ENCODE data around the gene CNPPD1. TPM values are rescaled to one million over a fixed set of nuclear protein-coding genes. Genes with fewer than 3 reads are reported as not detected.

Gene CNPPD1
- total and polyA plus RNA-seq, 5 donors: 40.0 to 53.1 (median 45.1) TPM

DNA sequence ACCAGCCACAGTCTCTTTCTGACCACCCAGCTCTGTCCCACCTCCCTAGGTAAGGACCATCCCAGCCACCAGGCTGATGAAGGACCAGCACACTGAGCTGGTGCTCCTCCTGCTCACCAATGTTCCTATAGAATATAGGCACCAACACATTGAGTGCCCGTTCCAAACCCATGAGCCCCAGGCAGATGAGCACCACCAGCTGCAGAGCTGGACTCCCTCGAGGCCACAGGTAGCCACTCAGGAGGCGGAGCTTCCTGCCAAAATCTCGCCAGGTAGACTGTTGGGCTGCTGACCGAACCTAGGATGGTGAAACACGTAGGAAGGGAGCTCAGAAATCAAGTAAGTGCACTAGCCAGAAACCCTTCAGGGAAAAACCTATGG is 39.8 kb upstream of the CNPPD1 start:
- H3K27ac ChIP-seq (ENCODE audit: low read length): no peak overlapping the region
- no peak overlapping the region for H3K4me3 ChIP-seq (ENCODE audit: low read length)
- ATAC-seq (no peak), DNase-seq (no peak)
- H3K27me3 ChIP-seq (ENCODE audit: control insufficient read depth, insufficient read depth): no peaks in the 10 kb centered on the region
- intact Hi-C loops (cut with DNase I): no loop called here
- 91% methylated on average over 6 of the region's 6 CpGs for WGBS
- H3K4me1 ChIP-seq (ENCODE audit: control insufficient read depth, insufficient read depth, low read length): peaks cover 6% of the 10 kb centered on the region
- H3K9me3 ChIP-seq (ENCODE audit: control insufficient read depth, low read length): no peaks in the 10 kb centered on the region

- Histone ChIP-seq H3K9me3 (ENCODE audit: control insufficient read depth, low read length) (no peaks in the 10 kb centered on the region), H3K27ac (ENCODE audit: low read length) (no peak overlapping the region), H3K4me3 (ENCODE audit: low read length) (no peak overlapping the region), H3K27me3 (ENCODE audit: control insufficient read depth, insufficient read depth) (no peaks in the 10 kb centered on the region), H3K4me1 (ENCODE audit: control insufficient read depth, insufficient read depth, low read length) (peaks cover 6% of the 10 kb centered on the region)
- WGBS: 94% methylated on average over 27 of the region's 27 CpGs
- DNase-seq (peak in 2 of 3 donors; percentile 60 to 62), ATAC-seq (no peak)
- intact Hi-C loops (cut with DNase I): no loop called here
Measured at GRCh38 chr2:219215871-219216534, 39.3 kb upstream of the CNPPD1 start.

GRCh38 chr2:219214786-219215185 is 38.1 kb upstream of the CNPPD1 start:
- no peak overlapping the region for H3K4me3 ChIP-seq (ENCODE audit: low read length)
- 85% methylated on average over 6 of the region's 6 CpGs for WGBS
- H3K27ac ChIP-seq (ENCODE audit: low read length): no peak overlapping the region
- peaks cover 5% of the 10 kb centered on the region for H3K4me1 ChIP-seq (ENCODE audit: control insufficient read depth, insufficient read depth, low read length)
- H3K9me3 ChIP-seq (ENCODE audit: control insufficient read depth, low read length): no peaks in the 10 kb centered on the region
- no peak for ATAC-seq
- intact Hi-C loops (cut with DNase I): loop anchor here in 1 of 4 donors (5.0 kb wide), 1 partner anchor 37 kb away; the partner anchor contains the start of genes CNPPD1 and RETREG2
- DNase-seq: no peak
- H3K27me3 ChIP-seq (ENCODE audit: control insufficient read depth, insufficient read depth): no peaks in the 10 kb centered on the region

GRCh38 chr2:219214141-219214540 is 37.4 kb upstream of the CNPPD1 start:
- Histone ChIP-seq H3K9me3 (ENCODE audit: control insufficient read depth, low read length) (no peaks in the 10 kb centered on the region), H3K4me1 (ENCODE audit: control insufficient read depth, insufficient read depth, low read length) (no peaks in the 10 kb centered on the region), H3K4me3 (ENCODE audit: low read length) (no peak overlapping the region), H3K27ac (ENCODE audit: low read length) (no peak overlapping the region), H3K27me3 (ENCODE audit: control insufficient read depth, insufficient read depth) (no peaks in the 10 kb centered on the region)
- no peak for ATAC-seq
- intact Hi-C loops (cut with DNase I): loop anchor here in 1 of 4 donors (5.0 kb wide), 1 partner anchor 37 kb away; the partner anchor contains the start of genes CNPPD1 and RETREG2
- WGBS: 94% methylated on average over 15 of the region's 15 CpGs
- DNase-seq: no peak

DNA sequence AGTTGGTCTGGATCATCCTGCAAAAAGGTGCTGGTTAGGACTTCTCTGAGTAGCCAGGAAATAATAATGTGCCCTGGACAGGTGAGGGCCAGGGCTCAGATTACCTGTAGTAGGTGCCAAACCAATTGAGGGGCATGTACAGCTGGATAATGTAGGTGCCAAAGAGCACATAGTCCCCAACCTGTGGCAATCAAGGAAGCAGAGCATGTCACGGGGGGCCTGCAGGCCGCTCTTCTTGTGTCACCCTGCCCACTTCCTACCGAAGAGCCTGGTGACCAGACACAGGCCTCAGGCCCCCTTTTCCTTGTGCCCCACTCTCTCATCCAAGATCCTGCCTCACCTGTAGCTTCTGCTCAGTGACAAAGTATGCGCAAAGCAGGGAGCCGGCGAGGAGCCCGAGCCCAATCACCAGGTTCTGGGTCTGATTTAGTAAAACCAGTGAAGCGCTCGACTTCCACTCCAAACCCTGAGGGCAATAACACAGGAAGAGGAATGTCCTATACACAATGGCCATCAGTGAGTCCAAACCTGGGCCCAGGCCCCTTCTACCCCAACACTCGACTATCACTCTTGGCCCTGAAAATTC is 36.9 kb upstream of the CNPPD1 start:
- H3K4me3 ChIP-seq (ENCODE audit: low read length): no peak overlapping the region
- H3K9me3 ChIP-seq (ENCODE audit: control insufficient read depth, low read length): no peaks in the 10 kb centered on the region
- H3K27ac ChIP-seq (ENCODE audit: low read length): no peak overlapping the region
- 94% methylated on average over 10 of the region's 10 CpGs for WGBS
- no peaks in the 10 kb centered on the region for H3K27me3 ChIP-seq (ENCODE audit: control insufficient read depth, insufficient read depth)
- ATAC-seq (no peak), DNase-seq (no peak)
- intact Hi-C loops (cut with DNase I): loop anchor here in 1 of 4 donors (5.0 kb wide), 1 partner anchor 36 kb away; the partner anchor contains the start of genes CNPPD1 and RETREG2
- no peaks in the 10 kb centered on the region for H3K4me1 ChIP-seq (ENCODE audit: control insufficient read depth, insufficient read depth, low read length)

DNA sequence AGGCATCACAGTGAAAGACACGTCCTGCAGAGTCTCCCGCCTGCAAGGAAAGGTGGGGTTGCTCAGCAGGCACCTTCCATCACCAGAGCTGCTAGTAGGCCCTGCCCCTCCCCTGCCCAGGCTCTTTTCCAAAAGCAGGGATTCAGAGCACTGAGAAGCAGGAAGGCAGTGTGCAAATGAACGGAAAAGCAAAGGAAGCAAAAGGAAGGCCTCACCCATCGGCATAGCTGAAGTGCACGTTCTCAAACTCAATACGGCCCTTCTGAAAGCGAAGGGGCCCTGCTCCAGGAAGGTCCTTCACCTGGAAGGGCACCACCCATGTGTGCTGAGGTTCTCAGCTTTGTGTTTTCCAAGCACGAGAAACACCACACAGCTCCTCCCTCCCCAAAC is 36.3 kb upstream of the CNPPD1 start:
- Histone ChIP-seq H3K27ac (ENCODE audit: low read length) (no peak overlapping the region), H3K4me3 (ENCODE audit: low read length) (no peak overlapping the region), H3K9me3 (ENCODE audit: control insufficient read depth, low read length) (no peaks in the 10 kb centered on the region), H3K27me3 (ENCODE audit: control insufficient read depth, insufficient read depth) (no peaks in the 10 kb centered on the region), H3K4me1 (ENCODE audit: control insufficient read depth, insufficient read depth, low read length) (peaks cover 3% of the 10 kb centered on the region)
- DNase-seq: no peak
- intact Hi-C loops (cut with DNase I): loop anchor here in 1 of 4 donors (5.0 kb wide), 1 partner anchor 36 kb away; the partner anchor contains the start of genes CNPPD1 and RETREG2
- ATAC-seq: no peak
- 83% methylated on average over 8 of the region's 8 CpGs for WGBS

- intact Hi-C loops (cut with DNase I): loop anchor here in 1 of 4 donors (5.0 kb wide), 1 partner anchor 34 kb away; the partner anchor contains the start of genes CNPPD1 and RETREG2
- DNase-seq (peak in 1 of 3 donors; percentile 41), ATAC-seq (no peak)
- Histone ChIP-seq H3K4me3 (ENCODE audit: low read length) (no peak overlapping the region), H3K27ac (ENCODE audit: low read length) (no peak overlapping the region), H3K9me3 (ENCODE audit: control insufficient read depth, low read length) (no peaks in the 10 kb centered on the region), H3K4me1 (ENCODE audit: control insufficient read depth, insufficient read depth, low read length) (peaks cover 10% of the 10 kb centered on the region), H3K27me3 (ENCODE audit: control insufficient read depth, insufficient read depth) (no peaks in the 10 kb centered on the region)
- 84% methylated on average over 9 of the region's 9 CpGs for WGBS
Measured at GRCh38 chr2:219210886-219211362, 34.2 kb upstream of the CNPPD1 start.

- H3K4me1 ChIP-seq (ENCODE audit: control insufficient read depth, insufficient read depth, low read length): peaks cover 10% of the 10 kb centered on the region
- H3K27me3 ChIP-seq (ENCODE audit: control insufficient read depth, insufficient read depth): no peaks in the 10 kb centered on the region
- H3K9me3 ChIP-seq (ENCODE audit: control insufficient read depth, low read length): no peaks in the 10 kb centered on the region
- no peak overlapping the region for H3K4me3 ChIP-seq (ENCODE audit: low read length)
- no peak overlapping the region for H3K27ac ChIP-seq (ENCODE audit: low read length)
- peak in 2 of 3 donors; percentile 32 to 56 for DNase-seq
- 92% methylated on average over 24 of the region's 24 CpGs for WGBS
- intact Hi-C loops (cut with DNase I): loop anchor here in 1 of 4 donors (5.0 kb wide), 1 partner anchor 33 kb away; the partner anchor contains the start of genes CNPPD1 and RETREG2
- no peak for ATAC-seq
Measured at GRCh38 chr2:219210196-219210885, 33.6 kb upstream of the CNPPD1 start.

DNA sequence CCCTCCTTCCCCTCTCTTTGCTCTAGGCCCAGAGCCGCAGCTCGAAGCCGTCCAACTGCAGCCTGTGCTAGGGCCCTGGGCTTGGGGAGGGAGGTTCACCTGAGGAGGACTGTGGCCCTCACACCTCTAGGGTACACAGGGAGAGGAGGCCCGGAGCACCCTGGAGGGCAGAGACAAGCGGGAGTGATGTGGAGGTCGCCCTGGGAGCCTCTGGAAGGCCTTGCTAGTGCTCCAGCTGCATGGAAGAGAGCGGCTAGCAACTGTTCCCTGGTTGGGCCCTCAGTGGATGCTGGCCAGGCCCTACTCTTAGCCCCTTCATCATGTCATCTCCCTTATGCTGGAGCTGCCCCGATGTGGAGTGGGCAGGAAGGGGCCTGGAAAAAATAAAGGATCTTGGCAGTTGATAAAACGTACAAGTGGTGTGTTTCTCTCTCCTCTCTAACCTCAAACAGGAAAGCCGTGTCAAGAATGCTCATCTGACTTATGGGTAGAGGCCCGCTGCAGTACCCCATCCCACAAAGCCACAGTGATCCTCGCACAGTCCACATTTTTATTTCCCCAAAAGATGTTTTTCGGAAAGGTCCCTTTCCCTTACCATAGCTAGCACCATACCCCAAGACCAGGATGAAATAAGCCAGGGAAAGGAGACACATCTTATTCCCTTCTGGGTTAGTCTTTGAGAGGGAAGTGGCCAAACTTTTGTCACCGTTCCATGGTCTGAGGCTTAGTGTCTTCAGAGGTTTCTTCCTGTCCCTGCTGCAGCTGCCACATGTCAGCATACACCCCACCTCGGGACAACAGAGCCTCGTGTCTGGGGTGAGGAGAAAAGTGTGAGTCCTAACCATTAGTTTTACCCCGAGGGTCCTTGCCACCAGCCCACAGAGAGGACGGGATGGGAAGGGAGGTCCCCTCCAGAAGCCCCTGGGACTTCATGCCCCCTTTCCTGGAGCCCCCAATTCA is 32.8 kb upstream of the CNPPD1 start:
- Histone ChIP-seq H3K27me3 (ENCODE audit: control insufficient read depth, insufficient read depth) (no peaks in the 10 kb centered on the region), H3K4me1 (ENCODE audit: control insufficient read depth, insufficient read depth, low read length) (peaks cover 10% of the 10 kb centered on the region), H3K27ac (ENCODE audit: low read length) (no peak overlapping the region), H3K4me3 (ENCODE audit: low read length) (no peak overlapping the region), H3K9me3 (ENCODE audit: control insufficient read depth, low read length) (no peaks in the 10 kb centered on the region)
- intact Hi-C loops (cut with DNase I): loop anchor here in 2 of 4 donors (5.0 kb wide), 2 partner anchors 32 to 37 kb away; partner anchors contain the start of genes CNPPD1 (in 1 of the 2), RETREG2 (in 1 of the 2) and SLC23A3 (in 1 of the 2)
- DNase-seq: peak in 1 of 3 donors; percentile 44
- WGBS: 74% methylated on average over 18 of the region's 18 CpGs
- ATAC-seq: no peak
